Measurements from ENCODE around the gene GTF2H2C_2.
"Not testable (repeated sequence)": the region's sequence is repeated elsewhere in the genome, so short reads cannot be mapped to it uniquely, and the experiment has no call there.

Gene GTF2H2C_2

DNA sequence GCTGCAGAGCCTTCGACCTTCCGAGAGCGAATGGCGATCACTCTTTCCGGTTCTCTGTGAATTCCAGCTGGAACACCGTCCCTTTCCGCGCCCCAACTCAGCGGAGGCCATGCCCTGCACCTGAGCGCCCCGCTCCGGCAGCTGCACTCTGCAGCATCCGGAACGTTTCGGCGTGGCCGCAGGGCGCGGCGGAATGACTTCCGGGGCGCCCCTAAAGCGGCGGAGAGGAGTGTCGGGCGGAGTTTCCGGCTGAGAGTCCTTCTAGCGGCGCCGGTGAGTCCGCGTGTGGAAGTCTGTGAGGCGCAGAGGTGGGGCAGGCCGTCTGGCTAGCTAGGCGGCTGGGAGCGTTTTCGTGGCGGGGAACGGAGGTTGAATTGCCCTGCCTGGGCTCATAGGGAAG is at the start of gene GTF2H2C_2:
GTF2H2C_2 (plus strand) TSS at position 252 of the 400 bp plus-strand sequence.
- not testable (repeated sequence) for DNase-seq

DNA sequence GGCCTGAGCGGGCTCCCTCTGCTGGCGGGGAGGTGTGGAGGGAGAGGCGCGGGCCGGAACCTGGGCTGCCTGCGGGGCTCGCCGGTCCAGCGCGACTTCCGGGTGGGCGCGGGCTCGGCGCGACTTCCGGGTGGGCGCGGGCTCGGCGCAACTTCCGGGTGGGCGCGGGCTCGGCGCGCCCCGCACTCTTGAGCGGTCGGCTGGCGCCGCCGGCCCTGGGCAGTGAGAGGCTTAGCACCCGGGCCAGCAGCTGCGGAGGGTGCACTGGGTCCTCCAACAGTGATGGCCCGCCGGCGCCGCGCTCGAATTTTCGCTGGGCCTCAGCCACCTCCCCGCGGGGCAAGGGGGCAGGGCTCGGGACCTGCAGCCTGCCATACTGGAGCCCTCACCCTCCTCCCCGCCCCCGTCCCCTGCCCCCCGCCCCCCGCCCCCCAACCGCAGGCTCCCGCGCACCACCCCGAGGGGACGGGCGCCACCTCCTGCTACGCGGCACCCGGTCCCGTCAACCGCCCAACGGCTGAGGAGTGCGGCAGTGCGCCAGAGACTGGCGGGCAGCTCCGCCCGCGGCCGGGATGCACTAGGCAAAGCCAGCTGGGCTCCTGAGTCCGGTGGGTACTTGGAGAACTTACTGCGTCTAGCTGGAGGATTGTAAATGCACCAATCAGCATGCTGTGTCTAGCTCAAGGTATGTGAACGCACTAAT is 14.0 kb upstream of the GTF2H2C_2 start:
- not testable (repeated sequence) for DNase-seq

GRCh38 chr5:70421322-70421721 is 6.2 kb downstream of the GTF2H2C_2 start:
- DNase-seq = not testable (repeated sequence)

- not testable (repeated sequence) for DNase-seq
Observed at GRCh38 chr5:70423215-70423614, 8.0 kb downstream of the GTF2H2C_2 start.

DNA sequence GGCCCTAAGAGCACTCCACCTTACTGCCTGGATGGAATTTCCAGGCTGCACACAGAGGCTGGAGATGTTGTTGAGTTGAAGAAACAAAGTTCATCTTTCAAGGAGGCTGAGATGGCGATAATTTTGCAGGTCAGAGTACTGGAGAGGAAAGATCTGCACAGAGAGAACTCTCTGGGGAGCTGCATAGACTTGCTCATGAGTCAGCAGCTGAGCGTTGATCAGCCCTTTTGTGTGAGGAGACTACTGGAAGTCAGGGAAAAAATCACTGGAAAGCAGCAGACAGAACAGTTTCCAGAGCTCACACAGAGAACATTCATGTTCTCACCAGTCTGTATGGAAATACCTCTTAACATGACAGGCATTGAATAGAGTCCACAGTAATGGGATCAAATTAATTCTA is 23.4 kb downstream of the GTF2H2C_2 start:
- DNase-seq = not testable (repeated sequence)

DNA sequence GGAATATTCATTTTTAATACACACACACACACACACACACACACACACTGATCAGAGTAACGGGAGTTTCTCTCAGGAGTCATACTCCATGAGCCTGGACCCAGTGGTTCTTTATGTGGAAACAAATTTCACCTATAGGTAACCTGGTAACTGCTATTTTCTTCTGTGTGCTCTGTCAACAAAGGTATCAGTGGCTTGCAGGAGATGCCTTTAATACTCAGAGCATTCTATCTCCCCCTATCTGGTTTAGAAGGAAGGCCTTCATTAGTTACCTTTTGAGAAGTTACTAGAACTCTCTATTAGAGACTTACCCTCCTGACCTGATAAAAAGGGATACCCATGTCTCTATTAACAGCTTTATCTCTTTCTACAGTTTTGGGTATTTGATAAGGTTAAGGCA is 34.4 kb downstream of the GTF2H2C_2 start:
- DNase-seq = not testable (repeated sequence)

DNA sequence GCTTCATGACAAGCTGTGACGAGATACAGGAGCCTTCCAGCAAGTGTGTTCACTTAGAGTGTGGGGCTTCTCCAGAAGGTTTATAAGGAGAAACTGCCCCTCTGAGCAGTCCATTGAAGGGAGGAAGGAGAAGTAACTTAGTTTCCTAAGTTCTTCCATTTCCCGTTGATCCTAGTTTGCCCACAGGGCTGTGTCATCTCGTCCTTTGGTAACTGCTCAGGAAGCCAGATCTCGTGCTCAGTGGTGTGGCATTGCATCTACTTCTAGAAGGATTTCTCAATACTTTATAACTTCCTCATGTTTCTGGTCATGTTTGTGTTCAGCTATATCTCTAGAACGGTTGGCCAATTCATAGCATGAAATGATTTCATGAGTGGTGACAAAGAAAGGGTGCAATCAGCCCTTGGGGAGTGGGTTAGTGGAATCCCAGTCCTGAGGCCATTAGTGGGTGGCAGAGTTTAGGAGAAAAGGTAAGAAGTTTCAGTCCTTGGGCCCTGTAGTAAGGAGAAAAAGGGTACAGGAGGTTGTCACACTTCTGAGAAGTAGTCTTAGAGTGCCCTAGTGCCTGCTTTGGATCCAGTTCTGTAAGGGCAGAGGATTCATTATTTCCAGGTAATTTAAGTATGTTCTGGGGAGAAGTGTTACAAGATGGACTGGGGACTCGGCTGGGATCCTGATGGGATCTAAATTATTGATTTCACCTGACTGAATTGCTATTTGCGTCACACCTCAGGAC is 36.2 kb downstream of the GTF2H2C_2 start:
- not testable (repeated sequence) for DNase-seq

DNA sequence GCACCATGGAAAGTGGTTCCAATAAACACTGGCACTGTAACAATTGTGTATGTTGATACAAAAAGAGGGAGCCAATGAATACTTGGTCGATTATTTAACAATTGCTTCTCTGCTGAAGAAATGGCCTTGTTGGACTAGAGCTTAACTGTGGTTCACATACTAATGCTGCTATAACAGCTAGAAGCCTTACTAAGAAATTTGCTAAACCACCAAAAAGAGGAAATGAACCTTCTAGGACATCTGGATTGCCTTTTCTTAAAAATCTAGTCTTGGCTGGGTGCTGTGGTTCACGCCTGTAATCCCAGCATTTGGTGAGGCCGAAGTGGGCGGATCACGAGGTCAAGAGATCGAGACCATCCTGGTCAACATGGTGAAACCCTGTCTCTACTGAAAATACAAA is 41.9 kb downstream of the GTF2H2C_2 start:
- not testable (repeated sequence) for DNase-seq

DNA sequence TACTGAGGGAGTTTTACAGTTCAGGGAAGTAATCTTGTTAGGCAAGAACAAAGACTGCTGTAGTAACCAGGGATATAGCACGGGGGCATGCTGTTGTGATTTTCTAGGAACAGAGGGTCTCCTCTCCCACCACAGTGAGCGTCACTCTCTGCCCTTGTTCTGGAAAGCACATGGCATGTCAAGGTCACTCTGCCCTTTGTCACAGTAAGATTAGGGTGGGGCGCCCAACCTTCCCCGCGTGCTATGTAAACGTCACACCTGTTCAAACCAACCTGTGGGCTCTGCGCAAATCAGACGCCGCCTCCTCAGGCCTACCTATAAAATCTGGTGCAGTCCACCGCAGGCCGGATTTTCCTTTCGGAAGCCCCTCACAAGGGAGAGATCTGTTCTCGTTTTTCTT is 44.0 kb downstream of the GTF2H2C_2 start:
- DNase-seq = not testable (repeated sequence)

DNA sequence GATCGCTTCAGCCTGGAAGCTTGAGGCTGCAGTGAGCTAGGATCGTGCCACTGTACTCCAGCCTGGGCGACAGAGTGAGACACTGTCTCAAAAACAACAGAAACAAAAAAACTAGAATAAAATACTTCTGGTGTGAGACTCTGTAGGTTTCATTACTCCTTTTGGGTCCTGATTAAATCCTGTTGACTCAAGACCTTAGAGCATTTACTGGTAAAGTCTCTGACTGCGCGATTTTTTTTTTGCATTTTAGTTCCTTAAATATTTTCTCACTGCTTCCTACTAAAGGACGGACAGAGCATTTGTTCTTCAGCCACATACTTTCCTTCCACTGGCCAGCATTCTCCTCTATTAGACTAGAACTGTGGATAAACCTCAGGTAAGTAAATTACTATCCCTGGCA is 46.8 kb downstream of the GTF2H2C_2 start:
- not testable (repeated sequence) for DNase-seq

GRCh38 chr5:70464019-70464637 is 49.0 kb downstream of the GTF2H2C_2 start:
- DNase-seq = not testable (repeated sequence)

DNA sequence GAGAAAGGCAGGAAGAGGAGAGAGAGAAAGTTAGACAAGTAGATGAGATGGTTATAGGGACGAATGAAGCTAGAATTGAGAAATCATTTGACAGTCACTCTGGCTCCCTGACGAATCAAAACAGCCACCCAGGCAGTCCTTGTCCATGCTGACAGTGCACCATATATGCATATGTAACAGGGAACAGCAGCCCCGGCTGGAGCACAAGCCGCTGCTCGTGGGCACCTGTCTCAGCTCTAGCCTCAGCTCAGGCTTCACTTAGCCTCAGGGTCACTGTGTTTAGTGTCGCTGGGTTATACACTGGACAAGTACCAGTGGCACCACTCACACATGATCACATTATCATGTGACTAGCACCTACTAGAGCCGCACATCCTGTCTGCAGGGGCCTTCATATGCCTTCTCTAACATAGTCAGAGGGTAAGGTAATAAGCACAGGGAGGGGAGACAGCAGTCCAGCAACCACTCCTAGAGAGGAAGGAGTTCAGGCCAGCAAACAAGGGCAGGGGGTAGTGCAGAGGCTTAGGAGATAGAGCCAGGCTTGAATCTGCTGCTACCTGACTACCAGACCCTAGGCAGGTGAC is 54.9 kb downstream of the GTF2H2C_2 start:
- not testable (repeated sequence) for DNase-seq

Data from NCI-H524 treated with DMSO at 0.1 percent for 48 hours (cell line).